ENCODE measurements around the gene PAPSS2.

- TF ChIP-seq CTCF (conservative IDR thresholded peaks at IDR 0.05; ENCODE audit: low read depth in 2 of 2) = no peak
- no peak for TF ChIP-seq POLR2AphosphoS5 (IDR thresholded peaks at IDR 0.05; ENCODE audit: low read depth)
- no peak for TF ChIP-seq JUNB (IDR thresholded peaks at IDR 0.05; ENCODE audit: unreplicated experiment)
- TF ChIP-seq EZH2phosphoT487 (IDR thresholded peaks at IDR 0.05; ENCODE audit: unreplicated experiment) = no peak
- TF ChIP-seq REST (IDR thresholded peaks at IDR 0.05; ENCODE audit: unreplicated experiment) = no peak
- TF ChIP-seq EZH2 (IDR thresholded peaks at IDR 0.05; ENCODE audit: low read depth, unreplicated experiment) = no peak
- no peak for TF ChIP-seq STAT1 (IDR thresholded peaks at IDR 0.05; ENCODE audit: unreplicated experiment)
- no peak for TF ChIP-seq ZNF331 (CRISPR knock-in tag; IDR thresholded peaks at IDR 0.05; ENCODE audit: low read depth)
- no peak for TF ChIP-seq CREB1 (CRISPR knock-in tag; IDR thresholded peaks at IDR 0.05; ENCODE audit: low read depth)
- TF ChIP-seq ZNF114 (CRISPR knock-in tag; IDR thresholded peaks at IDR 0.05) = no peak
- TF ChIP-seq ETS1 (IDR thresholded peaks at IDR 0.05) = no peak
Measured at GRCh38 chr10:87664276-87664701, 4.6 kb downstream of the PAPSS2 start.

All from GM23338 (cell line).